Transverse colon (tissue), 4 donors: ENCODE results near the gene PABPC1L2A. TPM values are rescaled to one million over a fixed set of nuclear protein-coding genes. Genes with fewer than 3 reads are reported as not detected.

ENCODE experiments used
- DNase-seq: peaks from one replicate; pipeline ENCODE4 v3.0.0-alpha.2; 2019
- H3K27ac ChIP-seq, 4 donors: fragments of 200-600 bp; sonication (generic); 2 replicates each; pipeline ENCODE4 v1.5.1; 2016 to 2018; ENCODE audit warnings: inconsistent platforms in 4 of 4
- H3K27me3 ChIP-seq: fragments of 200-600 bp; sonication (generic); 2 replicates; pipeline ENCODE4 v1.5.1; 2017; ENCODE audit warnings: inconsistent platforms
- H3K36me3 ChIP-seq, 4 donors: fragments of 200-600 bp; sonication (generic); 2 replicates each; pipeline ENCODE4 v1.5.1; 2017 to 2019; ENCODE audit warnings: inconsistent platforms in 4 of 4
- H3K4me1 ChIP-seq, 4 donors: fragments of 200-600 bp; sonication (generic); 2 replicates each; pipeline ENCODE4 v1.5.1; 2017 to 2020; ENCODE audit warnings: inconsistent platforms in 4 of 4
- H3K4me3 ChIP-seq, 4 donors: fragments of 200-600 bp; sonication (generic); 1 replicate in 1 of 4; 2 replicates in 3 of 4; pipeline versions ENCODE4 v1.5.1 to v1.6.1; 2017 to 2019; ENCODE audit warnings: inconsistent platforms in 4 of 4
- H3K9me3 ChIP-seq, 2 donors: fragments of 200-600 bp; sonication (generic); 2 replicates each; pipeline ENCODE4 v1.5.1; 2017 to 2019; ENCODE audit warnings: inconsistent platforms in 2 of 2
- EP300 ChIP-seq: sonication (generic); formaldehyde crosslinking; IDR thresholded peaks from one replicate; pipeline ENCODE4 v1.6.1; 2017; ENCODE audit warnings: antibody characterized with exemption, low read depth
- POLR2A ChIP-seq: fragments of 450-650 bp; IDR thresholded peaks from one replicate; pipeline ENCODE4 v1.6.1; 2016; ENCODE audit warnings: antibody characterized with exemption, mild to moderate bottlenecking, moderate library complexity
- POLR2AphosphoS5 ChIP-seq, 3 donors: sonication (generic); formaldehyde crosslinking; IDR thresholded peaks; one replicate each; pipeline ENCODE4 v1.6.1; 2016; ENCODE audit warnings: antibody characterized with exemption in 3 of 3
- WGBS, 2 donors: methylation state at CpG; one replicate each; pipeline ENCODE4 v1.1.5; 2018; ENCODE audit warnings: low coverage in 1 of 2; 5-methylcytosine and 5-hydroxymethylcytosine counted together
- in situ Hi-C, 4 donors: fragments of 200-750 bp; cut with MboI; loops; one replicate each; pipeline versions ENCODE4 v1.15.0 to v1.15.1; 2017; ENCODE audit warnings: low sequenced_read_pairs in 3 of 4, low pct_ligation_motif_present in 1 of 4, low pct_unique_long_range_greater_than_20kb in 1 of 4
- intact Hi-C: fragments of 100-400 bp; cut with DNase I; formaldehyde crosslinking; loops from one replicate; pipeline ENCODE4 v1.15.1; 2023; ENCODE audit warnings: low total_unique reads
- total RNA-seq, 4 donors: library from RNA; depleted of rRNA; stranded (reverse); fragments of >200 nt; gene quantifications; one replicate each; pipeline ENCODE4 v1.1.0, GENCODE V29; 2016
- TF ChIP-seq, protein P1 (sequence below), 5 experiments: fragments of 200-600 bp in 3 of 5; fragments of 450-650 bp in 2 of 5; sonication (generic) in 3 of 5; IDR thresholded peaks; 1 replicate in 2 of 5; 2 replicates in 3 of 5; pipeline ENCODE4 v1.5.1; 2016 to 2017; ENCODE audit warnings: antibody characterized with exemption in 5 of 5, inconsistent platforms in 3 of 5, mild to moderate bottlenecking in 2 of 5, moderate library complexity in 1 of 5

PABPC1L2A gene
- total RNA-seq, 4 donors from 2014 or later, result not detected

DNA sequence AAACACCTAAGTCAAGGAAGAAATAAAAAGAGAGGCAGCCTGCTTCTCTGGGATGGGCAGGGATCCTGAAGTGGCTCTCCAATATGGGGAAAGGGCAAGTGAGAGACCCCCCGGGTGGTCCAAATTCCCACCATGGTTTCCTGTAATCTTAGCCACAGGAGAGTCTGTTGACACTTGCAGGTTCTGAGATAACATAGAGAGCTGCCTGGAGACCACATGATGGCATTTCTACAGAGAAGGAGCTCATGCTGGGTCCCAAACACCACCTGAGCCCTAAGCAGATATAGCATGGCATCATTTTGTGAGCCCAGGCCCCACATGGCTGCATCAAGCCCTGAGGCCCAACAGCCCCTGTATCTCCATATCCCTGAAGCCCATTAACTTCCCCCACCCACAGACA, 50.4 kb downstream of the PABPC1L2A start:
- H3K36me3 ChIP-seq, result no peaks in the 10 kb centered on the region
- H3K4me1 ChIP-seq, result no peaks in the 10 kb centered on the region
- in situ Hi-C loops, result no loop called here
- H3K27ac ChIP-seq, result no peak overlapping the region
- DNase-seq, result no peak
- TF ChIP-seq POLR2AphosphoS5 (IDR thresholded peaks at IDR 0.05), result no peak
- TF ChIP-seq, protein P1, sequence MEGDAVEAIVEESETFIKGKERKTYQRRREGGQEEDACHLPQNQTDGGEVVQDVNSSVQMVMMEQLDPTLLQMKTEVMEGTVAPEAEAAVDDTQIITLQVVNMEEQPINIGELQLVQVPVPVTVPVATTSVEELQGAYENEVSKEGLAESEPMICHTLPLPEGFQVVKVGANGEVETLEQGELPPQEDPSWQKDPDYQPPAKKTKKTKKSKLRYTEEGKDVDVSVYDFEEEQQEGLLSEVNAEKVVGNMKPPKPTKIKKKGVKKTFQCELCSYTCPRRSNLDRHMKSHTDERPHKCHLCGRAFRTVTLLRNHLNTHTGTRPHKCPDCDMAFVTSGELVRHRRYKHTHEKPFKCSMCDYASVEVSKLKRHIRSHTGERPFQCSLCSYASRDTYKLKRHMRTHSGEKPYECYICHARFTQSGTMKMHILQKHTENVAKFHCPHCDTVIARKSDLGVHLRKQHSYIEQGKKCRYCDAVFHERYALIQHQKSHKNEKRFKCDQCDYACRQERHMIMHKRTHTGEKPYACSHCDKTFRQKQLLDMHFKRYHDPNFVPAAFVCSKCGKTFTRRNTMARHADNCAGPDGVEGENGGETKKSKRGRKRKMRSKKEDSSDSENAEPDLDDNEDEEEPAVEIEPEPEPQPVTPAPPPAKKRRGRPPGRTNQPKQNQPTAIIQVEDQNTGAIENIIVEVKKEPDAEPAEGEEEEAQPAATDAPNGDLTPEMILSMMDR (IDR thresholded peaks at IDR 0.05), result no peak
- TF ChIP-seq POLR2A, result no peak
- TF ChIP-seq EP300, result no peak
- no peaks in the 10 kb centered on the region for H3K9me3 ChIP-seq
- intact Hi-C loops, result no loop called here
- no peak overlapping the region for H3K4me3 ChIP-seq
- H3K27me3 ChIP-seq, result no peaks in the 10 kb centered on the region
- WGBS, 2 donors, result 40% methylated on average over 1 of the region's 1 CpG; no CpG with 5 or more reads in 1 of the 2 donors

Other genes with a start within 250 kb of the PABPC1L2A start
- not detected for gene FAM236C, start 166.9 kb downstream of the PABPC1L2A start, total RNA-seq
- gene FAM236A, start 141.3 kb downstream of the PABPC1L2A start, total RNA-seq, result not detected
- not detected for gene DMRTC1, start 135.7 kb downstream of the PABPC1L2A start, total RNA-seq
- gene PABPC1L2B, start 76.6 kb downstream of the PABPC1L2A start, total RNA-seq, result not detected
- 1 to 10 TPM in 2 of 4 donors, under 1 TPM in 1, not detected in 1; 1.00 to 2.9 (median 1.4) TPM for gene NAP1L2, start 135.3 kb upstream of the PABPC1L2A start, total RNA-seq